H9 (cell line): ENCODE results near the gene GAMT. TPM values are rescaled to one million over a fixed set of nuclear protein-coding genes. Genes with fewer than 3 reads are reported as not detected.
A peak's percentile ranks its signal among the peaks of the same experiment; 100 is the strongest.

Experiments
- DNase-seq: peaks from one replicate; pipeline ENCODE4 v3.0.0-alpha.2; 2017
- H2AFZ ChIP-seq: one replicate; pipeline ENCODE4 v1.6.1; 2013; ENCODE audit warnings: mild to moderate bottlenecking, low read length, control low read depth, moderate library complexity
- H2AK5ac ChIP-seq: 2 replicates; pipeline ENCODE4 v1.6.1; 2013; ENCODE audit warnings: low read length, control low read depth, mixed read lengths; ENCODE audit not compliant: insufficient read length
- H2BK120ac ChIP-seq: one replicate; pipeline ENCODE4 v1.6.1; 2013; ENCODE audit warnings: low read depth, mild to moderate bottlenecking, low read length, control low read depth, inconsistent platforms; ENCODE audit not compliant: poor library complexity, severe bottlenecking
- H2BK12ac ChIP-seq: 2 replicates; pipeline ENCODE4 v1.6.1; 2013; ENCODE audit warnings: low read length, control low read depth, mixed read lengths, low read depth; ENCODE audit not compliant: insufficient read length
- H2BK15ac ChIP-seq: 2 replicates; pipeline ENCODE4 v1.6.1; 2013; ENCODE audit warnings: low read depth, low read length, control low read depth
- H2BK20ac ChIP-seq: one replicate; pipeline ENCODE4 v1.6.1; 2013; ENCODE audit warnings: low read depth, mild to moderate bottlenecking, low read length, control low read depth, inconsistent platforms; ENCODE audit not compliant: poor library complexity, severe bottlenecking
- H2BK5ac ChIP-seq: 2 replicates; pipeline ENCODE4 v1.6.1; 2013; ENCODE audit warnings: low read length, control low read depth, mixed read lengths; ENCODE audit not compliant: insufficient read length
- H3K14ac ChIP-seq: 2 replicates; pipeline ENCODE4 v1.6.1; 2013; ENCODE audit warnings: low read length, control low read depth; ENCODE audit not compliant: insufficient read depth
- H3K18ac ChIP-seq: 2 replicates; pipeline ENCODE4 v1.6.1; 2013; ENCODE audit warnings: low read depth, mild to moderate bottlenecking, mixed read lengths, low read length, control low read depth; ENCODE audit not compliant: insufficient read length
- H3K23ac ChIP-seq: 2 replicates; pipeline ENCODE4 v1.6.1; 2013; ENCODE audit warnings: low read length, control low read depth, mixed read lengths, low read depth; ENCODE audit not compliant: insufficient read length
- H3K23me2 ChIP-seq: 2 replicates; pipeline ENCODE4 v1.6.1; 2013; ENCODE audit warnings: low read depth, mild to moderate bottlenecking, mixed read lengths, low read length, control low read depth; ENCODE audit not compliant: insufficient read length, poor library complexity, severe bottlenecking
- H3K27ac ChIP-seq: 2 replicates; pipeline ENCODE4 v1.5.1; 2013; ENCODE audit warnings: low read length, control low read depth, mixed read lengths, low read depth; ENCODE audit not compliant: insufficient read length
- H3K27me3 ChIP-seq: 2 replicates; pipeline ENCODE4 v1.6.1; 2013; ENCODE audit warnings: low read length, control low read depth, inconsistent platforms; ENCODE audit not compliant: insufficient read depth
- H3K4ac ChIP-seq: 2 replicates; pipeline ENCODE4 v1.6.1; 2013; ENCODE audit warnings: low read depth, mild to moderate bottlenecking, control low read depth, inconsistent platforms, low read length, moderate library complexity
- H3K4me1 ChIP-seq: 2 replicates; pipeline ENCODE4 v1.6.1; 2013; ENCODE audit warnings: low read length, control low read depth, inconsistent platforms; ENCODE audit not compliant: insufficient read depth
- H3K4me2 ChIP-seq: 2 replicates; pipeline ENCODE4 v1.6.1; 2013; ENCODE audit warnings: low read length, control low read depth, mixed read lengths; ENCODE audit not compliant: insufficient read length, insufficient read depth
- H3K56ac ChIP-seq: 2 replicates; pipeline ENCODE4 v1.6.1; 2013; ENCODE audit warnings: low read depth, mild to moderate bottlenecking, mixed read lengths, low read length, control low read depth; ENCODE audit not compliant: insufficient read length
- H3K79me1 ChIP-seq: 2 replicates; pipeline ENCODE4 v1.6.1; 2013; ENCODE audit warnings: low read depth, mild to moderate bottlenecking, moderate library complexity, low read length, control low read depth, inconsistent platforms; ENCODE audit not compliant: insufficient read depth, poor library complexity, severe bottlenecking
- H3K79me2 ChIP-seq: 2 replicates; pipeline ENCODE4 v1.6.1; 2013; ENCODE audit warnings: low read length, control low read depth, inconsistent platforms; ENCODE audit not compliant: insufficient read depth
- H3K9ac ChIP-seq: 2 replicates; pipeline ENCODE4 v1.6.1; 2013; ENCODE audit warnings: low read length, control low read depth, mixed read lengths; ENCODE audit not compliant: insufficient read length; ENCODE audit errors: extremely low read depth
- H3K9me3 ChIP-seq: one replicate; pipeline ENCODE4 v1.6.1; 2013; ENCODE audit warnings: low read depth, low read length, inconsistent platforms; ENCODE audit not compliant: control insufficient read depth
- H3T11ph ChIP-seq: one replicate; pipeline ENCODE4 v1.6.1; 2013; ENCODE audit warnings: mild to moderate bottlenecking, low read length, control low read depth, inconsistent platforms
- H4K20me1 ChIP-seq: one replicate; pipeline ENCODE4 v1.6.1; 2013; ENCODE audit not compliant: control insufficient read depth, insufficient read length, insufficient read depth
- H4K5ac ChIP-seq: 2 replicates; pipeline ENCODE4 v1.6.1; 2013; ENCODE audit warnings: low read depth, mild to moderate bottlenecking, mixed read lengths, low read length, control low read depth; ENCODE audit not compliant: insufficient read length
- H4K8ac ChIP-seq: replicated peaks from 2 replicates; pipeline ENCODE4 v1.6.1; 2013; ENCODE audit warnings: low read length, control low read depth, mixed read lengths, low read depth; ENCODE audit not compliant: insufficient read length
- H4K91ac ChIP-seq: 2 replicates; pipeline ENCODE4 v1.6.1; 2013; ENCODE audit warnings: low read depth, mild to moderate bottlenecking, moderate library complexity, mixed read lengths, low read length, control low read depth; ENCODE audit not compliant: insufficient read length
- H3K27ac Mint-ChIP-seq, 3 experiments: 2 replicates in 2 of 3; 3 replicates in 1 of 3; pipeline ENCODE4 v1.8.0; 2020 to 2021; ENCODE audit warnings: mixed read lengths in 3 of 3, mild to moderate bottlenecking in 1 of 3, moderate library complexity in 1 of 3
- H3K27me3 Mint-ChIP-seq: 2 replicates; pipeline ENCODE4 v1.8.0; 2021; ENCODE audit warnings: low read depth, mild to moderate bottlenecking, moderate library complexity, mixed read lengths
- H3K36me3 Mint-ChIP-seq, 3 experiments: 2 replicates in 2 of 3; 3 replicates in 1 of 3; pipeline ENCODE4 v1.8.0; 2020 to 2021; ENCODE audit warnings: low read depth in 3 of 3, mixed read lengths in 3 of 3; ENCODE audit not compliant: insufficient read depth in 1 of 3
- H3K4me1 Mint-ChIP-seq, 2 experiments: 2 replicates each; pipeline ENCODE4 v1.8.0; 2020; ENCODE audit warnings: mixed read lengths in 2 of 2
- H3K4me3 Mint-ChIP-seq, 2 experiments: 2 replicates in 1 of 2; 3 replicates in 1 of 2; pipeline ENCODE4 v1.8.0; 2020 to 2021; ENCODE audit warnings: mild to moderate bottlenecking in 2 of 2, mixed read lengths in 2 of 2, moderate library complexity in 1 of 2
- H3K9me3 Mint-ChIP-seq, 2 experiments: 2 replicates in 1 of 2; 3 replicates in 1 of 2; pipeline ENCODE4 v1.8.0; 2020; ENCODE audit warnings: mild to moderate bottlenecking in 2 of 2, mixed read lengths in 2 of 2, moderate library complexity in 1 of 2
- CTCF ChIP-seq: fragments of 200-600 bp; sonication (generic); conservative IDR thresholded peaks from 3 replicates; pipeline ENCODE4 v1.8.0; 2021; ENCODE audit warnings: antibody characterized with exemption, mild to moderate bottlenecking
- WGBS: extraction: QIAGEN DNeasy Blood & Tissue Kit; methylation state at CpG from one replicate; pipeline ENCODE4 v1.1.7; 2013; ENCODE audit warnings: missing lambda C conversion rate, low lambda C conversion rate, mixed read lengths; ENCODE audit not compliant: insufficient read length; ENCODE audit errors: extremely low coverage; 5-methylcytosine and 5-hydroxymethylcytosine counted together
- total RNA-seq: library from RNA; stranded (reverse); gene quantifications from 2 replicates; pipeline ENCODE4 v1.2.1, GENCODE V29; 2021

GAMT gene
- total RNA-seq, 1 experiment from 2014 or later, result 26.6 TPM

- no peak overlapping the region for H2AFZ ChIP-seq
- H4K5ac ChIP-seq, result no peak overlapping the region
- H3K79me1 ChIP-seq, result no peaks in the 10 kb centered on the region
- H3T11ph ChIP-seq, result no peak overlapping the region
- no peak overlapping the region for H2BK15ac ChIP-seq
- H3K23me2 ChIP-seq, result peaks cover under 1% of the 10 kb centered on the region
- H4K20me1 ChIP-seq, result no peaks in the 10 kb centered on the region
- H3K9me3 ChIP-seq, result no peaks in the 10 kb centered on the region
- no peaks in the 10 kb centered on the region for H3K4me1 ChIP-seq
- DNase-seq, result no peak
- no peaks in the 10 kb centered on the region for H3K79me2 ChIP-seq
- H3K27me3 Mint-ChIP-seq, result no peaks in the 10 kb centered on the region
- H3K36me3 Mint-ChIP-seq, result peaks cover 33 to 89% (median 82%) of the 10 kb centered on the region in 3 experiments
- H4K8ac ChIP-seq, result no peak overlapping the region
- no peak overlapping the region for H3K4me3 Mint-ChIP-seq
- no peaks in the 10 kb centered on the region for H3K9me3 Mint-ChIP-seq
- peak overlapping the region; percentile 34 to 64 (median 63); a peak in 4 of 7 replicates for H3K27ac Mint-ChIP-seq
- peaks cover 3 to 12% of the 10 kb centered on the region in 2 experiments; a peak in 3 of 4 replicates for H3K4me1 Mint-ChIP-seq
- H2BK12ac ChIP-seq, result no peak overlapping the region
- H3K4ac ChIP-seq, result no peak overlapping the region
- H3K18ac ChIP-seq, result no peak overlapping the region
- H2BK5ac ChIP-seq, result no peak overlapping the region
- H3K27ac ChIP-seq, result no peak overlapping the region
- no peak overlapping the region for H3K4me2 ChIP-seq
- H3K27me3 ChIP-seq, result no peaks in the 10 kb centered on the region
- no peak overlapping the region for H3K14ac ChIP-seq
- no peak overlapping the region for H3K23ac ChIP-seq
- no peak for TF ChIP-seq CTCF
- no peak overlapping the region for H3K56ac ChIP-seq
- no CpG with 5 or more reads among the region's 37 CpGs for WGBS
- no peak overlapping the region for H2BK120ac ChIP-seq
- no peak overlapping the region for H2BK20ac ChIP-seq
- H3K9ac ChIP-seq, result no peak overlapping the region
- no peak overlapping the region for H2AK5ac ChIP-seq
- H4K91ac ChIP-seq, result no peak overlapping the region
Observed at GRCh38 chr19:1365319-1366269, 35.7 kb downstream of the GAMT start.
